HG02970 (cell line): Measurements from ENCODE around the gene DENND4C.
"Not testable (repeated sequence)": the region's sequence is repeated elsewhere in the genome, so short reads cannot be mapped to it uniquely, and the experiment has no call there.

ENCODE experiments used
- ATAC-seq: cut with Tn5 transposase; IDR thresholded peaks from one replicate; pipeline ENCODE4 v1.9.1; 2021; ENCODE audit warnings: mild to moderate bottlenecking, moderate library complexity, moderate number of reproducible peaks; ENCODE audit not compliant: unreplicated experiment, low FRiP score

The DENND4C gene

DNA sequence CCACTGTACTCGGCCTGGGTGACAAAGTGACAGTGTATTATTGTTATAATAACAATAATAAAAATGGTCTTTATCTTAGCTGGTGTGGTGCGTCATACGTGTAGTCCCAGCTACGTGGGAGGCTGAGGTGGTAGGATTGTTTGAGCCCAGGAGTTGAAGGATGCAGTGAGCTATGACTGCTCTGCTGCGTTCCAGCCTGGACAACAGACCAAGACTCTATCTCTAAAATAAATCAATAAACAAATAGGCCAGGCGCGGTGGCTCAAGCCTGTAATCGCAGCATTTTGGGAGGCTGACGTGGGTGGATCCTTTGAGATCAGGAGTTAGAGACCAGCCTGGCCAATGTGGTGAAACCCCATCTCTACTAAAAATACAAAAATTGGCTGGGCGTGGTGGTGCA, 9.2 kb upstream of the DENND4C start:
- ATAC-seq, result no peak

DNA sequence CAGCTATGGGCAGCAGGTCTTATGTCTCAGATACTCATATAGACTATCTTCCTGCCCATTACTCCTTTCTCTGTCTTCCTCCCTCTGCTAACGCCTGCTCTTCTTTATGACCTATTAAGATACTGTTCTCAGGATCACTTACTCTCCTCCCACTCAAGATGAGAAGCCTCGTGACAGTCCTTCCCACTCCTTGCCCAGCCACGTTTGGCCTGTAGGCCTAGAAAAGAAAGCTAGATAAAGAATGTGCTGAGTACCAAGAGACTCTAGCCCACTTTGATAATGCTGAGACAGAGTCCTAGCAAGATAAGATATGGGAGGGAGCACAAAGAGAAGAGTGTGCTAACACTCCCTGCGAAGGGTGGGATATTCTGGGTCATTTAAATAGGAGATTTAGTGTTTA, 6.8 kb upstream of the DENND4C start:
- ATAC-seq, result no peak

DNA sequence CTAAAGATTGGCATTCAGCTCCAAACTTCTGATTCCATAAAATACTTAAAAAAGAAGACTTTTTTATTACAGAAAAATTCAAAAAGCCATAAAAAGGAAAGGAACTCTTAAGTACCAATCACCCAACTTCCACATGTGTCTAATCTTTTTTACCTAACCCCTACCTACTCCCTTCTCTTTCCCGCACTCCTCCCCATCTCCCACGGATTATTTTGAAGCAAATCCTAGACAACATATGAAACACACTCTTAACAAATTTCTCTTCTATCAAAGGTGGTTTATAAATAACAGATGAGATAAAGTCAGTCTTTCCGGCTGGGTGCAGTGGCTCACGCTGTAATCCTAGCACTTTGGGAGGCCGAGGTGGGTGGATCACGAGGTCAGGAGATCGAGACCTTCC, 5.9 kb upstream of the DENND4C start:
- ATAC-seq, result no peak

DNA sequence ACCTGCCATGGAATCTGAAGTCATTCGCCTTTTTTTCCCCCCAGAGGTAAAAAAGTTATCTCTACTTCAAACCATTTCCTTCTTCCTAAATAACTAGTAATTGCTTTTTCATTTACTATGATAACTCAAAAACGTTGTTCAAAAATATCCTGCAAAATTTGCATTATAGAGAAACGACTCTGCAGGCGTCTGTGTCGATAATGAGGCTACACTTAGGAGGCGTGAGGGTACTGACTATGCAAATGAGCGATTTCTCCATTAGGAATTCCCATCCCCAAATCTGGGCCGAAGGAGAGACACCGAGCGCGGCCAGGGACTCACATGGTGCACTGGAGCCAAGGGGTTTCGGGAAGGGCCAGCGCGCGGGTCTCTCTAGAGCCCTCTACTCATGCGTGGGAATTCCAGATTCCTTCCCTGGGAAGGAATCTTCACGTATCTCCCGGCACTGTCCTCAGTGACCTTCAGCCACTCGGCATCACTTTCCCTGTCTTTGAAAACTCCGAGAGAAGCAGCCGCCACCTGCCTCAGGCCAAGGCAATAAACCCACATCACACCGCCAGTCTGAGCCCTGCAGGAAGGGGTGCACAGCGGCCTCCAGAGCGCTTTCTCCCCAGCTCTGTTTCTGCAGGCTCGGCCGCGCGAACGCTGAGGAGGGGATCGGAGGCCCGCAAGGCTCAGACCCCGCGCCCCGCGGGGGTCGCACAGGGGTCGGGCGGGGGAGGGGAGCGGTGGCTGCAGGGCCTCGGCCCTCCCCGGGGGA, 718 bp upstream of the DENND4C start:
- peak; percentile 48 for ATAC-seq

DNA sequence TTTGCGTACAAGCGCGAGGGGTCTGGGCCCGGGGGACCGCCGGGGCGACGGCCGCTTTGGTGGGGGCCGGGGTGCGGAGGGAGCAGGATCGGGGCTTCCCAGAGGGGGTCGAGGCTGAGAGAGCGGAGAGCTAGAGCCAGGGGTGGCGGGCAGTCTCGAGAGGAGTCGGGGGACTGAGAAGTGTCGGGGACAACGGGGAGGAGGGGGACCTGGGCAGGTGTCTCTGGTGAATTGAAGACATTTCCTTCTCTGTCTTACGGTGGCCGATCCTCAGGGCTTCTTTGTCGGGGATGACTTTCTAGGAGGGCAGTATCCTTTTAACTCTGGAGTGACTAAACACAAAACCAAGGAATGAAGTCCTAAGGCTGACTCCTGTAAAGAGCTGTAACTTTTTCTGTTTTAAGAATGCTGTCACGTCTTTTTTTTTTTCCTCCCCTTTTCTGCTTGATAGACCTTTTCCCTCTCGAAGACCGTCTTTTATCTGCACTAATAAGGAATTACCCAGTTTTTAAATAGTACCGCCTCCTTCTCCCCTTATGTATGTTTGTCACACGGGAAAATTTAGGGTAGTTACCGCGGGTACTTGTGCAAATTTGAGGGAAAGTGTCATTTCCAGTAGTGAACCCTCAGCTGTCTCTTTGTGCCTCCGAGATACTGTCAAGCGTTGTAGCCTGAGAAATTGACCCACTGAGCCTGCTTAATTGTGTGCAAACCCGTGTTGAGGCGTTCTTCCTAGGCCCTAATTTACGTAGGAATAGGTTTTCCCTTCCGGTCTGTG, 822 bp downstream of the DENND4C start:
- ATAC-seq, result peak; percentile 3

DNA sequence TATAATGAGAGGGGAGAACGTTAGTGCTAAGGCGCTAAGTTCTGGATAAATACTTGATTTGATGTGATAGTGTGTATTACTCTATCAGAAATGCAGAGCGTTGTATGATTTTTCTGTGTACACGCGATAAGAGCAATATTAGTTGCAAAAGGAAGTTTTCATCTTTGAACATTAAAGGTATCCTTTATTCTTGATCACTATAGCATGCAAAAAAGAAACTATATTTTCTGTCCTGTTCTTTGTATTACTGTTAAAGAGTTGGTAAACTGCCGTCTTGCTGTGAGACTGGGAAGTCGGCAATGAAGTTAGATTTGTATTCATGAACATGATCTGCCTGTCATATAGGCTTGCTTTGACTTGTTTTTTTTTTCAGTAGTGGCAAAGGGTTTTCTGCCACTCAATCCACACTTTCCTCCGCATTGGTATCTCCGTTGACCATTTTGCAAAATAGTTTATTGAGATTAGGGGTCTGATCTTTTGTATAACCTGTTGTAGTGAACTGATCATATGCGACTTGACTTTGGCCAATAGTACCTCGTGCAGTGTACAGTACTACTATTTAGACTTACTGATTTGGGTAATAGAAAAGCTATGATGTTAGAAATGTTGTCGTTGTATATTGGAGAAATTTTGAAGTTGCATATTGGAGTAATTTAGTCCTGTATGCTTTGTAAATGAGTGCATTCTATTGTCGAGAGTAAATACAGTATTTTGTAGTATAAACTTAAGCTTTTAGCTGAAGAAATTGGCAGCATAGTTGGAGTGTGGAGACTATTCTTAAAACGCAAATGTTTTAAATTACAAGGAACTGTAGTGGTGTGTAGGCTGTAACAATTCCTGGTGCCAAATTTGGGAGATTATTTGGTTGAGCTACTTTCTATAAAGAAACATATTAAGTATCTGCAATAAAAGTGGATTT, 1.7 kb downstream of the DENND4C start:
- no peak for ATAC-seq

DNA sequence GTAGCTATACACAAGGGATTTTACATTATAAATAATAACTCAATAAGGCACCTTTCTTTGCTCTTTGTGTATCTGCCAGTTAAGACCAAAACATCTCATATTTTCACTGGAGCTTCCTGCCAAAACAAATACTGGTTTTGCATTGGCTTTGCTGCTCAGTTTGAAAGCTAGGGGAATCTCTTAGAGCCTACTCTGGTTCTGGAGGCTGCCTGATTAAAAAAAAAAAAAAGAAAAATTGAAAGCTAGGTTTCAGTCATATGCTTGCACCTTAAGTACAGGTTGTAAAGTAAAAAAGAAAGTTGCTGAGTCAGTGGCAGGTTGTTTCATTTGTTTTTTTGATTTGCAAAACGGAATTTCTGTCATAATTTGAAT, 2.3 kb downstream of the DENND4C start:
- ATAC-seq, result no peak

DNA sequence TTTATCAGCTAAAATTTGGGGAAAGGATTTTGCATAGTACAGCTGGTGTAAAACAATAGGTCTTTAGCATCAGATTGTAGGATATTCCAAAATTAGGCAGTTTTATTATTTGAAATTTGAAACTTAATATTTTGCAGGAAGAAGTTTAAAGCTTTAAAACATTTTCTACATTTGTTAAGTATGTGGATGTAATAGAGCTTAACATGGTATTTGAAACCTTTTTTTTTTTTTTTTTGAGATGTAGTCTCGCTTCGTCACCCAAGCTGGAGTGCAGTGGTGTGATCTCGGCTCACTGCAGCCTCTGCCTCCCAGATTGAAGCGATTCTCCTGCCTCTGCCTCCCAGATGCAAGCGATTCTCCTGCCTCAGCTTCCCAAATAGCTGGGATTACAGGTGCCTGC, 2.9 kb downstream of the DENND4C start:
- ATAC-seq, result no peak

DNA sequence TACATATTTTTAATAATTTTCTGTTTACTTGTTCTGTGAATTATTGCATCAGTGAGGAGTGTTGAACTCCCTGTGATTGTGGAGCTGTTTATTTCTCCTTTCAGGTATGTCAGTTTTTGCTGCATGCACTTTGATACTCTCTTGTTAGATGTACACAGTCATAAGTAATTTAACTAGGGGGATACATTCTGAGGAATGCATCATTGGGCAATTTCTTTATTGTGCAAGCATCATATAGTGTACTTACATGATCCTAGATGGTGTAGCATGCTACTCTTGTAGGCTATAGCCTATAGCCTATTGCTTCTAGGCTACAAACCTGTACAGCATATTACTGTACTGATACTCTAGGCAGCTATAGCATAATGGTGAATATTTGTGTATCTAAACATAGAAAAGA, 9.5 kb downstream of the DENND4C start:
- no peak for ATAC-seq

DNA sequence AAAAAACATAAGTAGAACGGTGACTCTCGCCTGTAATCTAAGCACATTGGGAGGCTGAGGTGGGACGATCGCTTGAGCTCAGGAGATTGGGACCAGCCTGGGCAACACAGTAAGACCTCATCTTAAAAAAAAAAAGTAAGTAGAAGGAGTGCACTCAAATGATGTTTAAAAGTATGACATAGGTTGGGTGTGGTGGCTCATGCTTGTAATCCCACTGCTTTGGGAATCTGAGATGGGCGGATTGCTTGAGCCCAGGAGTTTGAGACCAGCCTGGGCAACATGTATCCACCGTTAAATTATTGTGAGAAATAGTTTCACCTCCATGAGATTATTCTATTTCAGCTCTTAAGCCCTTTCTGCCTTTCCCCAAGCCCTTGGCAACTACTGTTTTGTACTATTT, 11.2 kb downstream of the DENND4C start:
- ATAC-seq, result no peak

DNA sequence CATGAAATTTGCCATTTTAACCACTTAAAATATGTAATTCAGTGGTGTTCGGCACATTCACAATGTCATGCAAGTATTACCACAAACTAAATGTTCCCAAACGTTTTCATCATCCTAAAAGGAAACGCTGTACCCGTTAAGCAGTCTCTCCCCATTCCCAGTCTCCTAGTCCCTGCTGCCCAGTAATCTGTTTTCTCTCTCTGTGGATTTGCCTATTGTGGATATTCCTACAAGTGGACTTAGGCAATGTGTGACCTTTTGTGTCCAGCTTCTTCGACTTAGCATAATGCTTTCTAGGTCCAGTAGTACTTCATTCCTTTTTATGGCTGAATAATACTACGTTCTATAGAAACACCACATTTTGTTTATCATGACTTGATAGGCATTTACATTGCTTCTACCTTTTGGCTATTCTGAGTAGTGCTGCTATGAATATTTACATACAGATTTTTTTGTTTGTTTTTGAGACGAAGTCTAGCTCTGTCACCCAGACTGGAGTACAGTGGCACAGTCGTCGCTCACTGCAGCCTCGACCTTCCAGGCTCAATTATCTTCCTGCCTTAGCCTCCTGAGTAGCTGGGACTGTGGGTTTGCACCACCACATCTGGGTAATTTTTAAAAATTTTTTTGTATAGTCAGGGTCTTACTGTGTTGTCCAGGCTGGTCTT, 13.0 kb downstream of the DENND4C start:
- no peak for ATAC-seq

DNA sequence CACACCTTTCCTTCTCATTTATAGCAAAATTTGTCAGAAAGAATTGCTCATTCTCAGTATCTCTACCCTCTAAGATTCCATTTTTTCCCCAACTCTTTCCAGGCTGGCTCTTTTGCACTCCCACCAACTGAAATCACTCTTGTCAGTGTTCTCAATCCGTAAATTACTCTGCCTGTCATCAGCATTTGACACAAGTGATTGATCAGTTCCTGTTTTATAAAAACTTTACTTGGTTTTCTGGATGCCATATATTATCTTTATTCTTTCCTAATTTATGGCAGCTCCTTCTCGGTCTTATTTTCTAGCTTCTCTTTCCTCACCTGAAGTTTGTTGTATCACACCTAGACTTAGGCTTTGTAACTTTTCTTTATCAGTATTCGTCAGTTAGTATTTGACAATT, 16.4 kb downstream of the DENND4C start:
- ATAC-seq, result no peak

DNA sequence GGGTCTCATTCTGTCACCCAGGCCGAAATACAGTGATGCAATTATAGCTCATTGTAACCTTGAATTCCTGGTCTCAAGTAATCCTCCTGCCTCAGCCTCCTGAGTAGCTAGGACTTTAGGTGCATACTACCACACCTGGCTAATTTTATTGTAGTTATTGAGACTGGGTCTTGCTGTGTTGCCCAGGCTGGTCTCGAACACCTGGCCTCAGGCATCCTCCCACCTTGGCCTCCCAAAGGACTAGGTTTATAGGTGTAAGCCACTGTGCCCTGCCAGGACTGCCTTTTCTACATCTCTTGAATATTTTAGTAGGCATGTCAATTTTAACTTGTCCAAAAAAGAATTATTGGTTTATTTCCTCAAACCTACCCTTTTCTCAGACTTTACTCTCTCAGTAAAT, 16.9 kb downstream of the DENND4C start:
- no peak for ATAC-seq

DNA sequence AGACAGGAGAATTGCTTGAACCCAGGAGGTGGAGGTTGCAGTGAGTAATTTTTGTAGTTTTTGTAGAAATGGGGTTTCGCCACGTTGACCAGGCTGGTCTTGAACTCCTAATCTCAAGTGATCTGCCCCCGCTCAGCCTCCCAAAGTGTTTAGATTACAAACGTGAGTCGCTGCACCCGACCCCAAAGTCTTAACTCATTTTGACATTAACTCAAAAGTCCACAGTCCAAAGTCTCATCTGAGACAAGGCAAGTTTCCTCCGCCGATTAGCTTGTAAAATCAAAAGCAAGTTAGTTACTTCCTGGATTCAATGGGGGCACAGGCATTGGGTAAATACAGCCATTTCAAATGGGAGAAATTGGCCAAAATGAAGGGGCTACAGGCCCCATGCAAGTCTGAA, 19.9 kb downstream of the DENND4C start:
- not testable (repeated sequence) for ATAC-seq

DNA sequence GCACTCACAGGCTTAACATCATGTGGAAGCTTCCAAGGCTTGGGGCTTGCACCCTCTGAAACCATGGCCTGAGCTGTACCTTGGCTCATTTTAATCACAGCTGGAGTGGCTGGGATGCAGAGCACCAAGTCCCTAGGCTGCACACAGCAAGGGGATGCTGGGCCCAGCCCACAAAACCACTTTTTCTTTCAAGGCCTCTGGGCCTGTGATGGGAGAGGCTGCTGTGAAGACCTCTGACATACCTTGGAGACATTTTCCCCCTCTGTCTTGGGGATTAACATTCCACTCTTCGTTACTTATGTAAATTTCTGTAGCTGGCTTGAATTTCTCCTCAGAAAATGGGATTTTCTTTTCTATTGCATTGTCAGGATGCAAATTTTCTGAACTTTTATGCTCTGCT, 20.7 kb downstream of the DENND4C start:
- ATAC-seq, result not testable (repeated sequence)

DNA sequence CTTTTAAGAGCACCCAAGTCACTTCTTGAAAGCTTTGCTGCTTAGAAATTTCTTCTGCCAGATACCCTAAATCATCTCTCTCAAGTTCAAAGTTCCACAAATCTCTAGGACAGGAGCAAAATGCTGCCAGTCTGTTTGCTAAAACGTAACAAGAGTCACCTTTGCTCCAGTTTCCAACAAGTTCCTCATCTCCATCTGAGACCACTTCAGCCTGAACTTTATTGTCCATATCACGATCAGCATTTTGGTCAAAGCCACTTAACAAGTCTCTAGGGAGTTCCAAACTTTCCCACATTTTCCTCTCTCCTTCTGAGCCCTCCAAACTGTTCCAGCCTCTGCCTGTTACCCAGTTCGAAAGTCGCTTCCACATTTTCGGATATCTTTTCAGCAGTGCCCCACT, 21.1 kb downstream of the DENND4C start:
- not testable (repeated sequence) for ATAC-seq

DNA sequence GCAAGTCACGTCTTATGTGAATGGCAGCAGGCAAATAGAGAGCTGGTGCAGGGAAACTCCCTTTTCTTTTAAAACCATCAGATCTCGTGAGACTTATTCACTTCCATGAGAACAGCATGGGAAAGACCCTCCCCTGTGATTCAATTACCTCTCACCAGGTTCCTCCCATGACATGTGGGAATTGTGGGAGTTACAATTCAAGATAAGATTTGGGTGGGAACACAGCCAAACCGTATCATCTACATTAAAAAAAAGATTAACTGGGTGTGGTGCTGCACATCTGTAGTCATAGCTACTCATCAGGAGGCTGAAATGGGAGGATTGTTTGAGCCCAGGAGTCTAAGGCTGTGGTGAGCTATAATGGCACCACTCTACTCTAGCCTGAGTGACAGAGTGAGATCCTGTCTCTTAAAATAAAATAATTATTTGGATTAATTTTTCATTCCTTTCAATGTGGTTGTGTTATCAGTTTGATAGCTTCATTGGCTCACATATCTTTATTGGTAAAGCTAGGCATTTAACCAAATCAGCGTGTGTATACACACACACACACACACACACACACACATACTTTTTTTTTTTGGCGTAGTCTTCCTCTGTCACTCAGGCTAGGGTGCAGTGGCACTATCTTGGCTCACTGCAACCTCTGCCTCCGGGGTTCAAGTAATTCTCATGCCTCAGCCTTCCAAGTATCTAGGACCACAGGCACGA, 21.8 kb downstream of the DENND4C start:
- ATAC-seq, result no peak

DNA sequence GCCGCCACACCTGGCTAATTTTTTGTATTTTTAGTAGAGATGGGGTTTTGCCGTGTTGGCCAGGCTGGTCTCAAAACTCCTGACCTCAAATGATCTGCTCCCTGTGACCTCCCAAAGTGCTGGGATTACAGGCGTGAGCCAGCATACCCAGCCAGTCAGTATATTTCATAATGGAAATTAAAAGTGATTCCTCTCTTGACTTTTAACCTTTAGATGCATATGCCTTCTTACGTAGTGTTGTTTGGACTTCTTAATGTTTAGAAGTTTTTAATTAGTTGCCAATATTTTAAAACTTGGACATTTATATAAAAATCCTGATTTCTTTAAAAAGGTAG, 22.4 kb downstream of the DENND4C start:
- ATAC-seq, result no peak

DNA sequence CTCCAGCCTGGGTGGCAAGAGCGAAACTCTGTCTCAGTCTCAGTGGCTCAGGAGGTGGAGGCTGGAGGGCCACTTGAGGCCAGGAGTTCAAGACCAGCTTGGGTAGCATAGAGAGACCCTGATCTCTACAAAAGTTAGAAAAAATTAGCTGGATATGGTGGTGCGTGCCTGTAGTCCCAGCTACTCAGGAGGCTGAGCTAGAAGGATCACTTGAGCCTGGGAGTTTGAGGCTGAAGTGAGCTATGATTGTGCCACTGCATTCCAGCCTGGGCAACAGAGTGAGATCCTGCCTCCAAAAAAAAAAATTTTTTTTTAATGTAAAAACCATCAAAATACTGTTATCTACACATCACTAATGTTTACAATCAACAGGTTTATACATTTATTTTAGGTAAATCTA, 24.6 kb downstream of the DENND4C start:
- no peak for ATAC-seq

DNA sequence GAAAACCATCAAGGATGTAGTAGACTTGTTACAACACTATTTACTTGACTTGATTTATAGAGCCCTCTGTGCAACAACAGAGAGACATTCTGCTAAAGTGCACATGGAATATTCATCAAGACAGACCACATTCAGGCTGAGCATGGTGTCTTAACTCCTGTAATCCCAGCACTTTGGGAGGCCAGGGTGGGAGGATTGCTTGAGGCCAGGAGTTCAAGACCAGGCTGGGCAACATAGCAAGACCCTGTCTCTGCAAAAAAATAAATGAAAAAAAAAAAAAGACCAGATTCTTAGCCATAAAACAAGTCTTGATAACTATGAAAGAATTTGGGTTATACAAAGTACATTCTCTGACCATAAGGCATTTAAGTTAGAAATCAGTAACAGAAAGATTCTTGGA, 25.3 kb downstream of the DENND4C start:
- no peak for ATAC-seq
